IPS-20b (cell line): ENCODE data around the gene EVL.

ENCODE experiments used
- H3K27ac ChIP-seq: one replicate; pipeline ENCODE4 v1.5.1; 2013; ENCODE audit warnings: low read length
- H3K27me3 ChIP-seq: 2 replicates; pipeline ENCODE4 v1.6.1; 2013; ENCODE audit warnings: mild to moderate bottlenecking, low read length, inconsistent platforms; ENCODE audit not compliant: insufficient read depth
- H3K36me3 ChIP-seq: 2 replicates; pipeline ENCODE4 v1.6.1; 2013; ENCODE audit warnings: low read depth, mild to moderate bottlenecking, inconsistent platforms, low read length, moderate library complexity; ENCODE audit not compliant: insufficient read depth
- H3K4me1 ChIP-seq: 2 replicates; pipeline ENCODE4 v1.6.1; 2013; ENCODE audit warnings: mild to moderate bottlenecking, control low read depth, inconsistent platforms, low read length, moderate library complexity; ENCODE audit not compliant: insufficient read depth
- H3K4me3 ChIP-seq: 2 replicates; pipeline ENCODE4 v1.5.1; 2013; ENCODE audit warnings: mild to moderate bottlenecking, low read length, inconsistent platforms
- H3K9ac ChIP-seq: 2 replicates; pipeline ENCODE4 v1.6.1; 2013; ENCODE audit warnings: low read depth, mild to moderate bottlenecking, inconsistent platforms, low read length, moderate library complexity
- H3K9me3 ChIP-seq: 2 replicates; pipeline ENCODE4 v1.6.1; 2013; ENCODE audit warnings: mild to moderate bottlenecking, low read depth, low read length, inconsistent platforms; ENCODE audit not compliant: insufficient read depth

Gene EVL

DNA sequence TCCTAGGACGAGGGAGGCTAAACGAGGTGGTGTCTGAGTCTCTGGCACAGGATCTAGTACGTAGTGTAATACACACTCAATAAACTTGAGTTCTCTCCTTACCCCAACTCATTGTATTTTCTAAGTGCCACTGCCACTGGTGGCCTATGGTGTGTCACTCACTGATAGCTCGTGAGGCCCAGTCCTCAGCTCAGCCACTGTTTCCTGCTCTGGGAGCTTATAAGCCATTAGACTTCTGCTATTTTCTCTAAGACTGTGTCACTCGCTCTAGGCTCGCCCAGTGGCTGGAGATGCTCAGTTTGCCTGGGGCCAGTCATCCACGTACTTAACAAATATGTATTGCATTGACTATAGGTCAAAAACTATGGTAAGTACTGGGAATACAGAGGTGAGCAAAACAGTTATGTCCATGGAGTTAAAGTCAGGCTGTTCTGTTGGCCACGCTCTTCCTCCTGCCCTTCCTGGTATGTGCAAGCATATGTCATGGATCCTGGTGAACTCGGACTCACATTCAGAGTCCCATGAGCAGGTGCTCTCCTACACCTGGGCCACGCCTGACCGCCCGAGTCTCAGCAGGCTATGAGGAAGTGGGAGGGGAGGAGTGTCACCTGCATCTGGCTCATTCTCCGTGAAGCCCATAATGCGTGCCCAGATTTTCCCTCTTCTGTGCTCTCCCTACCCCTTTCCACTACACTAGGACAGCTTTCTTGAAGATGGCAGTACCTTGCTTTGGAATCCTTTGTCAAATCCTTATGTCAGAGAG lies 52.6 kb downstream of the EVL start:
- Histone ChIP-seq H3K36me3 (no peaks in the 10 kb centered on the region), H3K9me3 (no peaks in the 10 kb centered on the region), H3K4me1 (no peaks in the 10 kb centered on the region; the same call in 1 of the 2 replicates), H3K27me3 (no peaks in the 10 kb centered on the region), H3K9ac (no peak overlapping the region), H3K27ac (no peak overlapping the region), H3K4me3 (no peak overlapping the region)

DNA sequence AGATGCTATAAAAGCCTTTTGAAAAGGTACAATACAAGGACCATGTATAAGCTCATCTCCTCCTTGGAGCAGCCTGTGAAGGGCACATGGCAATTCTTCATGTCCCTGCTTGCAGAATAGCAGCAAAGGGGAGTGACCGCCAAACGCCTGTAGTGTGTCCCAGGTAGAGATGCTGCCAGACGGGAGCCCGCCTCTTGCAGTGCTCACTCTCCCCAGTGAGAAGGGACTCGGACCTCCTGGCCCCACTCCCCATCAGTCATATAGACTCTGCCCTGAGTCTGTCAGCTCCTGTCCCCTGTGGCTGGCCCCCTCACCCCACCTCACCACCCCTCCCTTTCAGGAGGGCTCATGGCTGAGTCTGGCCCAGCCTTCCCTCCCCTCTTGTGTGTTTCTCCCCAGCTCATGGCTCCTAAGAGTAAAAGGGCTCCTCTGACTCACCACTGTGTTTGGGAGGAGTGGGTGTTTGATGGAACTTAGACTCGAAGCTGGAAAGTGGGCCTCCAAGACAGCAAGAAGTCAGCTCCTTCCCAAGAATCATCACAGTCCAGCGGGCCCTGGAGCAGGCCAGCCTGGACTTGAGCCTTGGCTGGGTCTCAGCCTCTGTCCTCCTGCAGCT lies 53.3 kb downstream of the EVL start:
- Histone ChIP-seq H3K9ac (no peak overlapping the region), H3K9me3 (no peaks in the 10 kb centered on the region), H3K27me3 (no peaks in the 10 kb centered on the region), H3K27ac (no peak overlapping the region), H3K4me1 (no peaks in the 10 kb centered on the region; the same call in 1 of the 2 replicates), H3K36me3 (no peaks in the 10 kb centered on the region), H3K4me3 (no peak overlapping the region)

DNA sequence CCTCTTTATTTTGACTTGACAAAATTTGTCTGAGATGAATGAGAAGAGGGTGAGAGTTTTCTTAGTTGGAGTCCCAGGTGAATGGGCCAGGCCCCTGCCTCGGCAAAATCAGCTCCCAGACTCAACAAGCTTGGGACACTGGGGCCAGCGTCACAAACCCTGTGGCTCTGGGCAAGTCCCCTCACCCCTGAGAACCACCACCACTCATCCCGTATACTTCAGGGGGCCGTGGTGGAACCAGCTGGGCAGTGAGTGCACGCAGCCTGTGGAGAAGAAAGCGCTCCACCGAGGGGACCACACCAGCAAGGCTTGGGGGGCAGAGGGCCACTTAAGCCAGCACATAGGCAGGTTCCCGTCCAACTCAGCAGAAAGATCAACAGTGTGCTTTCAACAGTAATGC lies 54.0 kb downstream of the EVL start:
- Histone ChIP-seq H3K27ac (no peak overlapping the region), H3K9ac (no peak overlapping the region), H3K36me3 (peaks cover under 1% of the 10 kb centered on the region; the same call in 1 of the 2 replicates), H3K27me3 (no peaks in the 10 kb centered on the region), H3K4me3 (no peak overlapping the region), H3K4me1 (no peaks in the 10 kb centered on the region; the same call in 1 of the 2 replicates), H3K9me3 (no peaks in the 10 kb centered on the region)

DNA sequence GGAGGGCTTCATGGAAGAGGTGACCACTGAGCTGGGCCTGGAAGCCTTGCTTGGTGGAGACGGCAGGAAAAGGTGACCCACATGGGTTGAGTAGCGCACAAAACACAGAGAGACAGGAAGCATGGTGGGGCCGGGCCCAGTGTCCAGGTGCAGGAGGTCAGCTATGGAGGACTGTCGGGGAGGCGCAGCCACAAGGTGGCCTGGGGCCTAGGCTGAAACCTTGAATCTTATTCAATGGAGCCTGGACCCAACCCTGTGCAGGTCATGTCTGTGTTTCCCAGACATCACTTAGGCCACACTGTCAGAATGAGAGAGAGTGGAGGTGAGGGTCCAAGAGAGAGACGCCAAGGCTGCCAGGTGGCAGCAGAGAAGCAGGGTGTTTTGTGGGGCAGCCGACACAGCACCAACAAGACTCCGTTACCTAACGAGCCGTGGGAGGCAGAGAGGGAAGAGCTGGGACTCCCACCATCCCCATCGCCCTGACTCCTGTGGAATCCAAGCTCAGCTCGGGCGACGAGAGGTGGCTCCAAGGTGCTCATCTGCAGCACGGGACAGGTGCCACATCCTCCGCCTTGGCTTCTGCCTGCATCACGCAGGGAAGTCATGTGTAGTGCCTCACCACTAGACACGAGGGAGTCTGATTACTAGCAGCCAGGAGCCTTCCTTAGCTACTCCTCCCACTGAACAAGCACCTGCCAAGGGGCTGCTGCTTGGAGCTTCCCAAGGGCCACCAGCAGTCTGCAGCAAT lies 55.5 kb downstream of the EVL start:
- Histone ChIP-seq H3K9me3 (no peaks in the 10 kb centered on the region), H3K4me1 (no peaks in the 10 kb centered on the region), H3K27ac (no peak overlapping the region), H3K9ac (no peak overlapping the region), H3K36me3 (peaks cover 8% of the 10 kb centered on the region; the same call in 1 of the 2 replicates), H3K27me3 (no peaks in the 10 kb centered on the region), H3K4me3 (no peak overlapping the region)

DNA sequence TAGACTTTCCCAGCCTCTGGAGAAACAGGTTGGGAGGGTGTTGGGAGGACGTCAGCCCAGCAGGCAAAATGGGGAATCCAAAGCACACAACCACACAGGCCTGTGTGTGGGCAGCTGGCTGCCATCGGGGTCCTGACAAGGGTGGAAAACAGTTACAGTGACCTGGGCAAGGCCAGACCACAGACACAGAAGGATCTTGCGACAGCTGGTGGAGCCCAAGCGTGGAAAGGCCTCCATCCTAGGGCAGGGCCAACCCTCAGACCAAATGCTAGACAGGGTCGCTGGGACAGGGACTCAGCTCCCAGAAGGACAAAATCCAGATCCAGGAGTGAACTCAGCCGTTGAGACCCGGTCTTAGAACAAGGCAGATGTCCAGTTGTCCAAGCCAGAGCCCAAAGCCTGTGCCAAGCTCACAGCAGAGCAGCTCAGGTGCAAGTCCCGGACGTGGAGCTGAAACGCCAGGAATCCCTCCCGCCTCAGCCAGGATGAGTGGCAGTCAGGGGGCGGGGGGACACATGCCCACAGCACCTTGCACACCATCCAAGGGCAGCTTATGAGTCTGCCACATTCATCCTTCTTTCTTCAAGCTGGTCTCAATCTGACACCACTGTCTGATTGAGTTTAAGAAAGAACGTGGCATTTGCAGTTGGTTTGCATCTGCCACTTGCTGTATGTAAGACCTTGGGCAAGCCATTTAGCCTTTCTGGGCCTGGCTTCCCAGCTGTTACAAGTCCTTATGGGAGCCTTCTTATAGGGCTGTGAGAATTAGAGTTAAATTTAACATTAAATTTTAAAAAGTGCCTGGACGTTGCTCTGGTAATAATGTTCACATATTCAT lies 56.6 kb downstream of the EVL start:
- no peak overlapping the region for H3K4me3 ChIP-seq
- H3K27ac ChIP-seq: no peak overlapping the region
- no peaks in the 10 kb centered on the region for H3K9me3 ChIP-seq
- H3K4me1 ChIP-seq: no peaks in the 10 kb centered on the region
- H3K27me3 ChIP-seq: no peaks in the 10 kb centered on the region
- no peak overlapping the region for H3K9ac ChIP-seq
- peaks cover 11% of the 10 kb centered on the region; the same call in 1 of the 2 replicates for H3K36me3 ChIP-seq

DNA sequence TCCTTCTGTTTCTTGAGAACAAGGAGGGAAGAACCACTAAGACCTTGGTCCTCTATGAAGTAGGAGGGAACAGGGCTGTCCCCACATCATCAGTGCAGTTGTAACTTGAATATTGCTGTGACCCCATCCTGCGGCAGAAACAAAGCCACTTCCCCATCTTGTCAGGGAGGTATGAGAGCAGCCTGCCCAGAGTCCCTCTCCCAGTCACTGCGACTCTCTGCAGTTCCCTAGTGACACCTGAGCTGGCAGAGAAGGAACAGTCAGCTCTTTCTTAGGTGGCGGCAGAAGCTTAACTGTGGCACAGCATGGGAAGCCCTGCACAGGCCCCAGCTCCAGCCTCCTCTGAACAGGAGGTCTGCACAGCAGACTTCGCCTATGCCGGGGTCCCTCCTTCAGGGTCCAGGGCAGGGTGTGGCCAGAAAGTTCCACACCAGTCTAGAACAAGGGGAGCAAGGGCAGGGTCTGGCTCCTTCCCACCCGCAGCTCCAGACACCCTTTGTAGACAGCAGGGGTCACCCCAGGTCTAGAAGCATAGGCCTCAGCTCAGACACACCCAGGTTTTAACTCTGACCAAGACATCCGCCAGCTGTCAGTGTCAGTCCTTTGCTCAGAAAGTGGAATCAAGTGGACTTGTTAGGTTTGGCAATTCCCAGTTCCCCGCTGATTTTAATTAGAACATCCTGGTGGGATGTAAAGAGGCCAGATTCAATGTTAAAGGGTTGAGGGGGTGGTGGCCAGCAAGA lies 57.4 kb downstream of the EVL start:
- Histone ChIP-seq H3K4me3 (no peak overlapping the region), H3K36me3 (peaks cover 11% of the 10 kb centered on the region), H3K9me3 (no peaks in the 10 kb centered on the region), H3K27me3 (no peaks in the 10 kb centered on the region), H3K27ac (no peak overlapping the region), H3K9ac (no peak overlapping the region), H3K4me1 (no peaks in the 10 kb centered on the region)

DNA sequence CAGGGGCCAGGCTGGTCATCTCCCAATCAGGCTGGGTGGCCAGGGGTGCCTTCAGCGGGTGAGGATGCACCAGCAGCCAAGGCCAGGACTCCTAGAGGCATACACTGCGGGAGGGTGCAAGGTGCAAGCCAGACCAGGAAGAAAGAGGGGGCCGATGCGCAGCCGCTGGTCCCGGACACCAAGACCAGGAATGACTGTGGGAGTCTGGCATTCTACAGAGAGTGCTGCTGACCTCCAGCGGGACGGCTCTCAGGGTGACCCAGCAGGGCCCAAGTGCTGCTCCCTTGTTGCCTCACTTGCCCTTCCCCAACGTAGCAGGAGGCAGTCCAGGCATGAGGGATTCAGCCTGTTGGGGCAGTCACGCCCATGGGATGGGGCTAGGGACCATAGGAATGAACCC lies 58.4 kb downstream of the EVL start:
- H3K36me3 ChIP-seq: peaks cover 11% of the 10 kb centered on the region
- no peak overlapping the region for H3K27ac ChIP-seq
- H3K27me3 ChIP-seq: no peaks in the 10 kb centered on the region
- no peak overlapping the region for H3K9ac ChIP-seq
- H3K9me3 ChIP-seq: no peaks in the 10 kb centered on the region
- H3K4me3 ChIP-seq: no peak overlapping the region
- H3K4me1 ChIP-seq: no peaks in the 10 kb centered on the region

DNA sequence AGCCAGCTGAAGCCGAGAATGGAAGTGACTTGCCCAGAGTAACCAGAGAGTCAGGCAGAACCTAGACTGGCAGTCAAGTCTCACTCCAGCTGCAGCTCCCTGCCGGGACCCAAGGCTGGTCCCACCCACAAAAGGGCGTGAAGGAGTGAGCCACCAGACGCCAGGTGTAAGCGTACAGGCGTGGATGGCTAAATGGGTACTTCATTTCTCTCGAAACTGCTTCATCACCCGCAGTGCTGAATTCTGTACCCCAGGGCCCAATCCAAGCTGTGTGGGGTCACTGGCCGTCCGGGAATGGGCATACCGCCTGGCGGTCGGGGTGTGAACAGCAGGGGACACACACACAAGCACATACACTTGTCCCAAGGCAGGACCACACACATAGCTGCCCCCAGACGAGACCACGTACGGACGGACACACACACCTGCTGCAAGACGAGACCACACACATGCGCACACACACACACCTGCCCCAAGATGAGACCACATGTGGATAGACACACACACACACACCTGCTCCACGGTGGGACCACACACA lies 59.4 kb downstream of the EVL start:
- no peak overlapping the region for H3K4me3 ChIP-seq
- no peaks in the 10 kb centered on the region for H3K27me3 ChIP-seq
- H3K36me3 ChIP-seq: peaks cover 11% of the 10 kb centered on the region
- H3K4me1 ChIP-seq: no peaks in the 10 kb centered on the region
- no peak overlapping the region for H3K9ac ChIP-seq
- H3K9me3 ChIP-seq: no peaks in the 10 kb centered on the region
- H3K27ac ChIP-seq: no peak overlapping the region

DNA sequence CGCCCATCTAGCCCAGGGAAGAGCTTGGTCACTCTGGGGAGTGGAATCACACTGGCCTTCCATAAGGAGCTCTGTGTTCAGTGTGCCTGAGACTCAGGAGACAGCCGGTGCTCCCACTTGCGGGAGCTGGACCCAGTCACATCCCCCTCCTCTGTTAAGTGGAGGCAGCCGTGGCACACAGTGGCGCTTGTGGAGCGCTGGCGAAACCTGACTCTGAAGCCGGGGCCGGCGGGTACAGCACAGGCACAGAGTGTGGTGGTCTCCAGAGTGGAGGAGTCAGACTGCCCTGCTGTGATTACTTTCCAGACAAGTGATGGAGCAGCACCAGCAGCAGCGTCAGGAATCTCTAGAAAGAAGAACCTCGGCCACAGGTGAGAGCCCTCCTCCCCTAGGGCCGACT lies 61.2 kb downstream of the EVL start:
- H3K36me3 ChIP-seq: peaks cover 11% of the 10 kb centered on the region
- H3K27ac ChIP-seq: no peak overlapping the region
- H3K27me3 ChIP-seq: no peaks in the 10 kb centered on the region
- H3K9me3 ChIP-seq: no peaks in the 10 kb centered on the region
- H3K9ac ChIP-seq: no peak overlapping the region
- H3K4me1 ChIP-seq: no peaks in the 10 kb centered on the region
- no peak overlapping the region for H3K4me3 ChIP-seq

DNA sequence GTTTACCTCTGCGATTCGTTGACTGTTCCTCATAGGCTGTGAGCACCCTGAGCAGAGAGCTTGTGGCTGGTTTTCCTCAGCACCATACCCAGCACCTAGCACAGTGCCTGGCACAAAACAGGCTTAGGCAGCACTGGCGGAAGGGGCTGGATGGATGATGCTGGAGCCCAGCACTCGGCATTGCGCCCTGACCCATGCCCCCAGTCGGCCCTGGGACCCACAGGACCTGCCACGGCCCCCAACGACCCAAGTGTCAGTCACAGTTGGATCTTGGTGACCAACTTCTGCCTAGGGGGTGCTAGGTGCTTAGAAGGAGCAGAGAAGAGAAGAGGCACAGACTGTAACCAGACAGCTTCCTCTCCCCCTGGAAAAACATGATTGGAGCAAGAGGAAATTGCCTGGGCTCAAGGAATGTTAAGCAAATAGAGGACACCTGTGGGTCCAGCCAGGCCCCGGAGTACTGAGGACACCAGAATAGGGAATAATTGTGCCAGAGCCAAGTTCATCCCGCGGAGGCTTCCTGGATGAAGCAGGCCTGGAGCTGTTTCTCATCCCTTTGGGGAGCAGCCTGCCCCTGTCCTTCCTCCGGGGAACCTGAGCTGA lies 62.7 kb downstream of the EVL start:
- H3K27ac ChIP-seq: no peak overlapping the region
- H3K27me3 ChIP-seq: no peaks in the 10 kb centered on the region
- no peak overlapping the region for H3K9ac ChIP-seq
- no peaks in the 10 kb centered on the region for H3K9me3 ChIP-seq
- no peak overlapping the region for H3K4me3 ChIP-seq
- H3K4me1 ChIP-seq: no peaks in the 10 kb centered on the region
- H3K36me3 ChIP-seq: peaks cover 11% of the 10 kb centered on the region
